Fibroblast of peridontal ligament (primary cell): ENCODE results near the gene PITRM1.
"Not testable (repeated sequence)": the region's sequence is repeated elsewhere in the genome, so short reads cannot be mapped to it uniquely, and the experiment has no call there.

ENCODE experiments used
- DNase-seq: peaks from one replicate; pipeline ENCODE4 v3.0.0-alpha.2; 2010; ENCODE audit errors: extremely low read depth

The PITRM1 gene

GRCh38 chr10:3122034-3122433, 50.5 kb downstream of the PITRM1 start:
- no peak for DNase-seq

- DNase-seq: peak; percentile 8
Measured at GRCh38 chr10:3119796-3120459, 52.7 kb downstream of the PITRM1 start.

- DNase-seq: no peak
Measured at GRCh38 chr10:3118641-3119091, 53.9 kb downstream of the PITRM1 start.

GRCh38 chr10:3117486-3117885, 55.1 kb downstream of the PITRM1 start:
- DNase-seq: no peak

- no peak for DNase-seq
Measured at GRCh38 chr10:3116508-3117100, 56.0 kb downstream of the PITRM1 start.

GRCh38 chr10:3115685-3116084, 56.9 kb downstream of the PITRM1 start:
- DNase-seq: no peak

- no peak for DNase-seq
Measured at GRCh38 chr10:3113343-3113720, 59.2 kb downstream of the PITRM1 start.

- no peak for DNase-seq
Measured at GRCh38 chr10:3111621-3112163, 60.9 kb downstream of the PITRM1 start.

GRCh38 chr10:3110782-3111620, 61.6 kb downstream of the PITRM1 start:
- no peak for DNase-seq

- no peak for DNase-seq
Measured at GRCh38 chr10:3109633-3110032, 62.9 kb downstream of the PITRM1 start.

GRCh38 chr10:3109196-3109595, 63.4 kb downstream of the PITRM1 start:
- DNase-seq: no peak

- DNase-seq: no peak
Measured at GRCh38 chr10:3108575-3109105, 63.9 kb downstream of the PITRM1 start.

- no peak for DNase-seq
Measured at GRCh38 chr10:3108033-3108432, 64.5 kb downstream of the PITRM1 start.

GRCh38 chr10:3107426-3107961, 65.1 kb downstream of the PITRM1 start:
- peak; percentile 98 for DNase-seq

- DNase-seq: peak; percentile 84
Measured at GRCh38 chr10:3106928-3107425, 65.6 kb downstream of the PITRM1 start.

- not testable (repeated sequence) for DNase-seq
Measured at GRCh38 chr10:3106328-3106727, 66.3 kb downstream of the PITRM1 start.

GRCh38 chr10:3105905-3106304, 66.7 kb downstream of the PITRM1 start:
- DNase-seq: no peak

GRCh38 chr10:3105166-3105565, 67.4 kb downstream of the PITRM1 start:
- no peak for DNase-seq

GRCh38 chr10:3104251-3104918, 68.2 kb downstream of the PITRM1 start:
- DNase-seq: no peak

GRCh38 chr10:3103646-3104045, 68.9 kb downstream of the PITRM1 start:
- no peak for DNase-seq
